Liver (tissue), 9 donors: ENCODE measurements around the gene PPP1R3E. TPM values are rescaled to one million over a fixed set of nuclear protein-coding genes. Genes with fewer than 3 reads are reported as not detected.

ENCODE experiments used
- DNase-seq: peaks from one replicate; pipeline ENCODE4 v3.0.0-alpha.2; 2017; ENCODE audit warnings: low spot score
- H3K27ac ChIP-seq, 2 donors: one replicate each; pipeline ENCODE4 v1.7.0; 2013; ENCODE audit warnings: inconsistent platforms in 2 of 2, low read length in 2 of 2, control low read depth in 1 of 2, low read depth in 1 of 2, mild to moderate bottlenecking in 1 of 2
- H3K27me3 ChIP-seq, 4 donors: one replicate each; pipeline versions ENCODE4 v1.6.1 to v1.7.0; 2013; ENCODE audit warnings: low read length in 3 of 4, inconsistent platforms in 1 of 4, mild to moderate bottlenecking in 1 of 4, moderate library complexity in 1 of 4; ENCODE audit not compliant: control insufficient read depth in 4 of 4, insufficient read depth in 4 of 4
- H3K36me3 ChIP-seq, 4 donors: one replicate each; pipeline versions ENCODE4 v1.6.1 to v1.7.0; 2013; ENCODE audit warnings: low read length in 3 of 4, mild to moderate bottlenecking in 3 of 4, low read depth in 1 of 4, moderate library complexity in 1 of 4; ENCODE audit not compliant: control insufficient read depth in 4 of 4, insufficient read depth in 3 of 4
- H3K4me1 ChIP-seq, 4 donors: one replicate each; pipeline versions ENCODE4 v1.6.1 to v1.7.0; 2013; ENCODE audit warnings: low read length in 3 of 4, mild to moderate bottlenecking in 3 of 4, moderate library complexity in 1 of 4; ENCODE audit not compliant: control insufficient read depth in 4 of 4, insufficient read depth in 4 of 4
- H3K4me3 ChIP-seq, 3 donors: one replicate each; pipeline versions ENCODE4 v1.6.1 to v1.7.0; 2013; ENCODE audit warnings: low read length in 3 of 3, control low read depth in 1 of 3, low read depth in 1 of 3, mild to moderate bottlenecking in 1 of 3
- H3K9ac ChIP-seq, 2 donors: one replicate each; pipeline ENCODE4 v1.7.0; 2013; ENCODE audit warnings: low read length in 2 of 2, mild to moderate bottlenecking in 2 of 2, moderate library complexity in 2 of 2, control low read depth in 1 of 2, low read depth in 1 of 2
- H3K9me3 ChIP-seq, 4 donors: one replicate each; pipeline versions ENCODE4 v1.6.1 to v1.7.0; 2013; ENCODE audit warnings: low read length in 3 of 4; ENCODE audit not compliant: control insufficient read depth in 4 of 4
- ATF3 ChIP-seq: IDR thresholded peaks from 2 replicates; pipeline ENCODE4 v1.6.1; 2016; ENCODE audit warnings: antibody characterized with exemption
- FOXA2 ChIP-seq: IDR thresholded peaks from 2 replicates; pipeline ENCODE4 v1.6.1; 2016; ENCODE audit warnings: antibody characterized with exemption
- HNF4A ChIP-seq, 2 donors: conservative IDR thresholded peaks; 2 replicates each; pipeline ENCODE4 v1.6.1; 2016; ENCODE audit warnings: antibody characterized with exemption in 2 of 2, mild to moderate bottlenecking in 2 of 2
- HNF4G ChIP-seq: IDR thresholded peaks from 2 replicates; pipeline ENCODE4 v1.6.1; 2016; ENCODE audit warnings: antibody characterized with exemption
- JUND ChIP-seq, 2 donors: IDR thresholded peaks; 2 replicates each; pipeline ENCODE4 v1.6.1; 2016; ENCODE audit warnings: antibody characterized with exemption in 2 of 2
- NR2F2 ChIP-seq: IDR thresholded peaks from 2 replicates; pipeline ENCODE4 v1.6.1; 2016; ENCODE audit warnings: antibody characterized with exemption
- RXRA ChIP-seq, 2 donors: IDR thresholded peaks; 2 replicates each; pipeline ENCODE4 v1.6.1; 2017 to 2018; ENCODE audit warnings: antibody characterized with exemption in 2 of 2, mild to moderate bottlenecking in 1 of 2
- SP1 ChIP-seq: IDR thresholded peaks from 2 replicates; pipeline ENCODE4 v1.6.1; 2018; ENCODE audit warnings: antibody characterized with exemption, mild to moderate bottlenecking
- TAF1 ChIP-seq: conservative IDR thresholded peaks from 2 replicates; pipeline ENCODE4 v1.6.1; 2016; ENCODE audit warnings: antibody characterized with exemption, mild to moderate bottlenecking
- ZBTB33 ChIP-seq: IDR thresholded peaks from 2 replicates; pipeline ENCODE4 v1.6.1; 2016; ENCODE audit warnings: antibody characterized with exemption
- WGBS: extraction: QIAGEN DNeasy Blood & Tissue Kit; methylation state at CpG from one replicate; pipeline ENCODE4 v1.1.7; 2013; 5-methylcytosine and 5-hydroxymethylcytosine counted together
- polyA plus RNA-seq, 2 donors: library from polyadenylated mRNA; stranded (reverse) in 1 of 2; unstranded in 1 of 2; fragments of 200-250 nt in 1 of 2; fragments of >200 nt in 1 of 2; fragmentation: Nextera tagmentation in 1 of 2; extraction: Ambion mirVana in 1 of 2; gene quantifications; one replicate each; pipeline versions ENCODE4 v1.2.1 to v1.2.3, GENCODE V29; 2013 to 2015
- total RNA-seq, 2 donors: library from RNA; depleted of rRNA; stranded (reverse); fragments of >200 nt; gene quantifications; one replicate each; pipeline ENCODE4 v1.2.3, GENCODE V29; 2014
- TF ChIP-seq, protein P1 (sequence below): IDR thresholded peaks from 2 replicates; pipeline ENCODE4 v1.6.1; 2016; ENCODE audit warnings: antibody characterized with exemption
- donor health status: healthy.
- donor health status: healthy.
- donor health status: healthy.
- donor health status: healthy.
- donor health status: healthy.

Gene PPP1R3E
- total and polyA plus RNA-seq, 4 donors = 2.5 to 4.7 (median 3.6) TPM

DNA sequence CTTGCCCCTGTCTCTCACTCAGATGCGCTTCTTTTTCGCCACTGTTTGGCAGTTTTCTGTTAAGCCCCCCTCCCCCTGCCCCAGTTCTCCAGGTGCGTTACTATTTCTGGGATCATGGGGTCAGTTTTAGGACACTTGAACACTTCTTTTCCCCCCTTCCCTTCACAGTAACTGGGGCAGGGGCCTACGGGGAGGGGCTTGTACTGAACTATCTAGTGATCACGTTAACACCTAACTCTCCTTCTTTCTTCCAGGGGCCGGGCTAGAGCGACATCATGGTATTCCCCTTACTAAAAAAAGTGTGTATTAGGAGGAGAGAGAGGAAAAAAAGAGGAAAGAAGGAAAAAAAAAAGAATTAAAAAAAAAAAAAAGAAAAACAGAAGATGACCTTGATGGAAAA lies 22.3 kb upstream of the PPP1R3E start:
- TF ChIP-seq ATF3 (no peak), RXRA (IDR thresholded peaks at IDR 0.05) (no peak)
- peaks cover 5 to 28% (median 16%) of the 10 kb centered on the region in 4 donors for H3K4me1 ChIP-seq
- WGBS = 86% methylated on average over 7 of the region's 7 CpGs
- peaks cover 8 to 22% (median 21%) of the 10 kb centered on the region in 4 donors for H3K36me3 ChIP-seq
- DNase-seq = no peak
- no peak overlapping the region for H3K4me3 ChIP-seq
- H3K9me3 ChIP-seq = no peaks in the 10 kb centered on the region
- H3K27ac ChIP-seq = no peak overlapping the region
- no peaks in the 10 kb centered on the region for H3K27me3 ChIP-seq
- H3K9ac ChIP-seq = peak overlapping the region in 1 of 2 donors; percentile 42

- Histone ChIP-seq H3K9ac (peak overlapping the region in 1 of 2 donors; percentile 42), H3K27ac (no peak overlapping the region), H3K9me3 (no peaks in the 10 kb centered on the region), H3K36me3 (peaks cover 8 to 22% (median 21%) of the 10 kb centered on the region in 4 donors), H3K4me1 (peaks cover 6 to 30% (median 16%) of the 10 kb centered on the region in 4 donors), H3K4me3 (no peak overlapping the region), H3K27me3 (no peaks in the 10 kb centered on the region)
- 94% methylated on average over 2 of the region's 2 CpGs for WGBS
- TF ChIP-seq FOXA2 = no peak
- TF ChIP-seq HNF4G = no peak
- TF ChIP-seq NR2F2 = no peak
- DNase-seq = no peak
Measured at GRCh38 chr14:23324455-23324846, 21.8 kb upstream of the PPP1R3E start.

DNA sequence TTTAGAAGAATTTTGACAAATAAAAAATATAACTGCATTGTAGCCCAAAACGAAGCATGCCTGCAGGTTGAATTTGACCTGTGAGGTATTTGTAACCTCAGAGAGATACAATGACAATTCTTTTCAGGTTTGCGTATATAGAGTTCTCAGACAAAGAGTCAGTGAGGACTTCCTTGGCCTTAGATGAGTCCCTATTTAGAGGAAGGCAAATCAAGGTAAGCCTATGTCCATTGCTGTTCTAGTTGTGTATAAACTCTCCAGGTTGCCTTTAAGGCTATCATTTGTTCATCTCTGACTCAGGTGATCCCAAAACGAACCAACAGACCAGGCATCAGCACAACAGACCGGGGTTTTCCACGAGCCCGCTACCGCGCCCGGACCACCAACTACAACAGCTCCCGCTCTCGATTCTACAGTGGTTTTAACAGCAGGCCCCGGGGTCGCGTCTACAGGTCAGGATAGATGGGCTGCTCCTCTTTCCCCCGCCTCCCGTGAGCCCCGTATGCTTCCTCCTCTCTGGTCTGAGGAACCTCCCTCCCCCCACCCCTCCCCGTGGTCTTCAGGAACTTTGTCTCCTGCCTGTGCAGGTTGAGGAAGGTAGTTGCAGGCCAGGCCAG lies 21.3 kb upstream of the PPP1R3E start:
- H3K9me3 ChIP-seq = no peaks in the 10 kb centered on the region
- H3K36me3 ChIP-seq = peaks cover 8 to 22% (median 21%) of the 10 kb centered on the region in 4 donors
- no peak overlapping the region for H3K4me3 ChIP-seq
- H3K27me3 ChIP-seq = no peaks in the 10 kb centered on the region
- no peak overlapping the region for H3K27ac ChIP-seq
- H3K4me1 ChIP-seq = peaks cover 6 to 30% (median 16%) of the 10 kb centered on the region in 4 donors
- no peak for DNase-seq
- no peak overlapping the region for H3K9ac ChIP-seq
- WGBS = 89% methylated on average over 18 of the region's 18 CpGs
- TF ChIP-seq FOXA2 (no peak), TAF1 (no peak), ZBTB33 (no peak), NR2F2 (no peak), JUND (IDR thresholded peaks at IDR 0.05) (no peak), HNF4G (no peak), HNF4A (conservative IDR thresholded peaks at IDR 0.05) (no peak), SP1 (no peak), RXRA (IDR thresholded peaks at IDR 0.05) (no peak)
- TF ChIP-seq, protein P1, sequence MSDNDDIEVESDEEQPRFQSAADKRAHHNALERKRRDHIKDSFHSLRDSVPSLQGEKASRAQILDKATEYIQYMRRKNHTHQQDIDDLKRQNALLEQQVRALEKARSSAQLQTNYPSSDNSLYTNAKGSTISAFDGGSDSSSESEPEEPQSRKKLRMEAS = no peak
